Measurements from ENCODE around the gene FRMD4A. TPM values are rescaled to one million over a fixed set of nuclear protein-coding genes. Genes with fewer than 3 reads are reported as not detected.

Gene FRMD4A
- total RNA-seq, 4 donors from 2014 or later: 4.0 to 12.7 (median 5.6) TPM

DNA sequence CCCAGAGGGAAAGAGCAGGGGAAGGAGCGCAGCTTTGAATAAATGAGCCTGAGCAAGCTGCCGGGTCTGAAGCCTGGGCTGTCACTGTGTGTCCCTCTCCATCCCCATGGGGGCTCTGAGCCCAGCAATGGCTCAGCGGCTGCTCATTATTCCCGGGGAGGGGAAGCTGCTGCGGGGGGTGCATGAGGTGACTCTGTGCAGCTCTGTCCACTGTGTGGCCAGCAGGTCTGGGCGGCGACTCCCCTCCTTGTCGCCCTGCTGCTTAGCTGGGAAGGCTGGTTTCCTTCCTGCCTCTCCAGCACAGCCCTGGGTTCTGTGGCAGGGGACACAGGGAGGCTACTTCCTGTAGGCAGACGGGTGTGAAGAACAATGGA, 509.8 kb downstream of the FRMD4A start:
- no peaks in the 10 kb centered on the region for H3K27me3 ChIP-seq
- no peak overlapping the region for H3K4me3 ChIP-seq
- H3K4me1 ChIP-seq: peaks cover 0 to 6% (median 0%) of the 10 kb centered on the region in 4 donors
- WGBS, 2 donors (ENCODE audit: low coverage in 1 of 2): 66% methylated on average over 9 of the region's 9 CpGs; no CpG with 5 or more reads in 1 of the 2 donors
- TF ChIP-seq, protein P1, sequence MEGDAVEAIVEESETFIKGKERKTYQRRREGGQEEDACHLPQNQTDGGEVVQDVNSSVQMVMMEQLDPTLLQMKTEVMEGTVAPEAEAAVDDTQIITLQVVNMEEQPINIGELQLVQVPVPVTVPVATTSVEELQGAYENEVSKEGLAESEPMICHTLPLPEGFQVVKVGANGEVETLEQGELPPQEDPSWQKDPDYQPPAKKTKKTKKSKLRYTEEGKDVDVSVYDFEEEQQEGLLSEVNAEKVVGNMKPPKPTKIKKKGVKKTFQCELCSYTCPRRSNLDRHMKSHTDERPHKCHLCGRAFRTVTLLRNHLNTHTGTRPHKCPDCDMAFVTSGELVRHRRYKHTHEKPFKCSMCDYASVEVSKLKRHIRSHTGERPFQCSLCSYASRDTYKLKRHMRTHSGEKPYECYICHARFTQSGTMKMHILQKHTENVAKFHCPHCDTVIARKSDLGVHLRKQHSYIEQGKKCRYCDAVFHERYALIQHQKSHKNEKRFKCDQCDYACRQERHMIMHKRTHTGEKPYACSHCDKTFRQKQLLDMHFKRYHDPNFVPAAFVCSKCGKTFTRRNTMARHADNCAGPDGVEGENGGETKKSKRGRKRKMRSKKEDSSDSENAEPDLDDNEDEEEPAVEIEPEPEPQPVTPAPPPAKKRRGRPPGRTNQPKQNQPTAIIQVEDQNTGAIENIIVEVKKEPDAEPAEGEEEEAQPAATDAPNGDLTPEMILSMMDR (IDR thresholded peaks at IDR 0.05): no peak
- TF ChIP-seq POLR2A (IDR thresholded peaks at IDR 0.05) (no peak), EP300 (IDR thresholded peaks at IDR 0.05; ENCODE audit: low read depth) (no peak), POLR2AphosphoS5 (IDR thresholded peaks at IDR 0.05) (no peak)
- in situ Hi-C loops (cut with MboI; ENCODE audit: low pct_ligation_motif_present in 1 of 4, low pct_unique_long_range_greater_than_20kb in 1 of 4, low sequenced_read_pairs in 3 of 4): no loop called here
- H3K36me3 ChIP-seq: no peaks in the 10 kb centered on the region
- no peak for DNase-seq
- H3K9me3 ChIP-seq: no peaks in the 10 kb centered on the region
- intact Hi-C loops (cut with DNase I; ENCODE audit: low total_unique reads): no loop called here
- H3K27ac ChIP-seq: no peak overlapping the region

DNA sequence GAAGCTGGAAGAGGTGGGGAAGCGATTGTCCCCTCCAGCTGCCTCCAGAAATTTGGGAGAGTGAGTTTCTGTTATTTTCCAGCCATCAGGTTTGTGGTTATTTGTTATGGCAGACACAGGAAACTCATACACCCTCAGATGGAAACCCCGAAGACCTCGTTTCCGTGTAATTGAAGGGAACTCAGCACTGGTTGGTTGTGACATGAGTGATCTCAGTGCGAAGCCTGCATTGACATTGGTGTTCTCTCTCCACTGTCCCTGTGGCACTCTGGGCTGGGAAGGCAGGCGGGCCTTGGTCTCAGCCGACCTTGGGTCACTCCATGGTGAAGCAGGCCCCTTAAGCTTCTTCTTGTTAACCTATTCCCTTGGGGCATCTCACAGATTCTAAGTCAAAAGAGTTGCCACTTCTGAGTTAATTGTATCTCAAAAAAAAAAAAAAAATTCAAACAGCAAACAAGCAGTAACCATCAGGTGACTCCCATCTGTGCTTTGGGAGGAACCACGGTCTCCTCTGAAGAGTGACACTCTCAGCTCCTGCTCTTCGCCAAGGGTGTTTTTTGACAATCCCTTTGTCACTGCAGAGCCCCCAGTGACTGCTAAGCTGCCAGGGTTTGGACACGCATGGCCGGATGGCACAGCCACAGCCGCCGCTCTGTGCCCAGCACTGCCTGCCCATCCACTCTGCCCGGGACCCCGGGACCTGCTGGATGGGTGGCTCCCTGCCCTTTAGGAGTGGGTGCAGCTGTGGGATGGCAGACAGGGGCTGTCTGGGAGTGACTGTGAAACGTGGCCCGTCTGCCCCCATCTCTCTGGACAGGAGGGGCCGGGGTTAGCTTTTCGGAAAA, 510.4 kb downstream of the FRMD4A start:
- intact Hi-C loops (cut with DNase I; ENCODE audit: low total_unique reads) (no loop called here), in situ Hi-C loops (cut with MboI; ENCODE audit: low pct_ligation_motif_present in 1 of 4, low pct_unique_long_range_greater_than_20kb in 1 of 4, low sequenced_read_pairs in 3 of 4) (no loop called here)
- TF ChIP-seq POLR2A (IDR thresholded peaks at IDR 0.05) (no peak), POLR2AphosphoS5 (IDR thresholded peaks at IDR 0.05) (no peak), EP300 (IDR thresholded peaks at IDR 0.05; ENCODE audit: low read depth) (no peak)
- TF ChIP-seq, protein P1 (IDR thresholded peaks at IDR 0.05): no peak
- H3K9me3 ChIP-seq: no peaks in the 10 kb centered on the region
- no peak for DNase-seq
- no peak overlapping the region for H3K27ac ChIP-seq
- no peak overlapping the region for H3K4me3 ChIP-seq
- WGBS, 2 donors (ENCODE audit: low coverage in 1 of 2): 74 to 92% methylated on average over 5 to 19 of the region's 19 CpGs
- H3K36me3 ChIP-seq: no peaks in the 10 kb centered on the region
- no peaks in the 10 kb centered on the region for H3K27me3 ChIP-seq
- peaks cover 0 to 6% (median 0%) of the 10 kb centered on the region in 4 donors for H3K4me1 ChIP-seq

DNA sequence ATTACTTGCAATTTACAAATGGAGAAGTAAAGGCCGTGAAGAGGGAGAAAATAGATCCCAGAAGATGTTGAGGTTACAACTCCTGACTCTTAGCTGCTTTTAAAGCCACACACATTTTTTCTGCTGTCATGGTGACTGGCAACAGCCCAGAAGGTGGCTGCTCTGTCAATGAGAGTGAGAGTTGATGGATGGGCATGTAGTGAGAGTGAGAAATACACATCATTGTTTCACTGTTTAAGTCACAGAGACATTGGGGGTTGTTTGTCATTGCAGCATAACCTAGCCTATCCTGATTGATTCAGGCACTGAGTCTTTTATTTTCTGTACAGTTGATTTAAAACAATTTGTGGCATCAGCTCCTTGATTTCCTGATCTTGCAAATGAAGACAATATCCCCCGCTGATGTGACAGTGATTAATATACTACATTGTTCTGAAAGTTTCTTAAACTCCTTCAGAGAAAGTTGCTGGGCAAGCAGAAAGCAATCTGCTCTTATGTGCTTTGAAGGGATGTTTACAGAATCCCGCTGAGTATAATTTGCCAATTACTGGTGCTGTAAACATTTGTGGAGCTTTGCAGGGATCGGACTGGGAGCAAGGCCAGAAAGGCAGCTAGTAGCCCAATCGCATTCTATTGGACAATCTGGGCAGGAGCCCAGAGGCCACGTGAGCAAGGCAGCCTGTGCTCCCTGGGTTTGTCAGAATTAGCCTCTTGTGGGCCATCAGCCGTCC, 514.4 kb downstream of the FRMD4A start:
- Histone ChIP-seq H3K4me3 (no peak overlapping the region), H3K36me3 (no peaks in the 10 kb centered on the region), H3K9me3 (no peaks in the 10 kb centered on the region), H3K27ac (peak overlapping the region in 3 of 4 donors; percentile 9 to 35 (median 15)), H3K27me3 (no peaks in the 10 kb centered on the region), H3K4me1 (peaks cover 0 to 6% (median 0%) of the 10 kb centered on the region in 4 donors)
- 28 to 38% methylated on average over 3 to 7 of the region's 7 CpGs for WGBS, 2 donors (ENCODE audit: low coverage in 1 of 2)
- DNase-seq: peak; percentile 58
- intact Hi-C loops (cut with DNase I; ENCODE audit: low total_unique reads) (no loop called here), in situ Hi-C loops (cut with MboI; ENCODE audit: low pct_ligation_motif_present in 1 of 4, low pct_unique_long_range_greater_than_20kb in 1 of 4, low sequenced_read_pairs in 3 of 4) (no loop called here)
- no peak for TF ChIP-seq POLR2A (IDR thresholded peaks at IDR 0.05)
- peak in 1 of 3 donors; percentile 41 for TF ChIP-seq POLR2AphosphoS5 (IDR thresholded peaks at IDR 0.05)

DNA sequence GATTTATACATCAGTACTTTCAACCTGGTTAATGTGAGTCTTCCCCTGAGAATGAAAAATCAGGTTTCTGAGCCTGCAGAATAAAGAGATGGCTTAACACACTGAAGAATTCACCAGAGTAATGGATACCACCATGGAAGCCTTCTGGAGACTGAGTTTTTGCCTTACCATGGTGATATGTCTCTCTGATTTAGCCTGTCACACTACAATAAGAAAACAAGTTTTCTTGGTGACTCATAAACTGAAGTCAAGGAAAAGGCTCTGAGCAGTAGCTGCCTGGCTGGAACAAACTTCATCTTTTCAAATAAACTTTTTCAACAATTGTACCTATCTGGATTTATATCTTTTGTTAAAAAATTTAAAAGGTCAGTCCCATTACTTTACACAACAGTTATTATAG, 515.0 kb downstream of the FRMD4A start:
- no peak overlapping the region for H3K4me3 ChIP-seq
- H3K4me1 ChIP-seq: peaks cover 0 to 6% (median 0%) of the 10 kb centered on the region in 4 donors
- intact Hi-C loops (cut with DNase I; ENCODE audit: low total_unique reads) (no loop called here), in situ Hi-C loops (cut with MboI; ENCODE audit: low pct_ligation_motif_present in 1 of 4, low pct_unique_long_range_greater_than_20kb in 1 of 4, low sequenced_read_pairs in 3 of 4) (no loop called here)
- TF ChIP-seq POLR2AphosphoS5 (IDR thresholded peaks at IDR 0.05) (no peak), EP300 (IDR thresholded peaks at IDR 0.05; ENCODE audit: low read depth) (no peak), POLR2A (IDR thresholded peaks at IDR 0.05) (no peak)
- TF ChIP-seq, protein P1 (IDR thresholded peaks at IDR 0.05): no peak
- H3K27ac ChIP-seq: no peak overlapping the region
- no peaks in the 10 kb centered on the region for H3K36me3 ChIP-seq
- no peaks in the 10 kb centered on the region for H3K9me3 ChIP-seq
- DNase-seq: no peak
- no peaks in the 10 kb centered on the region for H3K27me3 ChIP-seq
